Prostate gland (tissue), 2 donors: ENCODE results near the gene CCDC102B. TPM values are rescaled to one million over a fixed set of nuclear protein-coding genes. Genes with fewer than 3 reads are reported as not detected.

Source experiments
- DNase-seq: peaks from one replicate; pipeline ENCODE4 v3.0.0-alpha.2; 2019; ENCODE audit warnings: low spot score
- H3K27ac ChIP-seq, 2 donors: fragments of 200-600 bp; sonication (generic); 2 replicates each; pipeline ENCODE4 v1.5.1; 2017 to 2019
- H3K27me3 ChIP-seq: fragments of 200-600 bp; sonication (generic); replicated peaks from 2 replicates; pipeline ENCODE4 v1.5.1; 2019; ENCODE audit not compliant: insufficient read depth
- H3K36me3 ChIP-seq, 2 donors: fragments of 200-600 bp; sonication (generic); 1 replicate in 1 of 2; 2 replicates in 1 of 2; pipeline versions ENCODE4 v1.5.1 to v1.8.1; 2017 to 2019
- H3K4me1 ChIP-seq: fragments of 200-600 bp; sonication (generic); replicated peaks from 2 replicates; pipeline ENCODE4 v1.5.1; 2019
- H3K4me3 ChIP-seq, 2 donors: fragments of 200-600 bp; sonication (generic); 2 replicates each; pipeline ENCODE4 v1.5.1; 2017 to 2019
- H3K9me3 ChIP-seq: fragments of 200-600 bp; sonication (generic); 2 replicates; pipeline ENCODE4 v1.5.1; 2017
- POLR2A ChIP-seq: fragments of 450-650 bp; IDR thresholded peaks from one replicate; pipeline ENCODE4 v1.6.1; 2016; ENCODE audit warnings: antibody characterized with exemption, mild to moderate bottlenecking
- POLR2AphosphoS5 ChIP-seq: sonication (generic); formaldehyde crosslinking; IDR thresholded peaks from one replicate; pipeline ENCODE4 v1.6.1; 2017; ENCODE audit warnings: antibody characterized with exemption
- WGBS: methylation state at CpG from one replicate; pipeline ENCODE4 v1.1.5; 2018; 5-methylcytosine and 5-hydroxymethylcytosine counted together
- intact Hi-C: fragments of 100-400 bp; cut with DNase I; formaldehyde crosslinking; loops from one replicate; pipeline ENCODE4 v1.14.2; 2022
- total RNA-seq, 2 donors: library from RNA; depleted of rRNA; stranded (reverse); fragments of >200 nt; gene quantifications; one replicate each; pipeline ENCODE4 v1.1.0, GENCODE V29; 2016
- TF ChIP-seq, protein P1 (sequence below), 4 experiments: fragments of 200-600 bp in 2 of 4; fragments of 450-650 bp in 2 of 4; sonication (generic) in 2 of 4; IDR thresholded peaks; 1 replicate in 3 of 4; 2 replicates in 1 of 4; pipeline ENCODE4 v1.5.1; 2016 to 2019; ENCODE audit warnings: antibody characterized with exemption in 4 of 4, mild to moderate bottlenecking in 2 of 4, moderate library complexity in 2 of 4

CCDC102B gene
- total RNA-seq, 2 donors from 2014 or later, result 2.9 to 16.5 TPM

DNA sequence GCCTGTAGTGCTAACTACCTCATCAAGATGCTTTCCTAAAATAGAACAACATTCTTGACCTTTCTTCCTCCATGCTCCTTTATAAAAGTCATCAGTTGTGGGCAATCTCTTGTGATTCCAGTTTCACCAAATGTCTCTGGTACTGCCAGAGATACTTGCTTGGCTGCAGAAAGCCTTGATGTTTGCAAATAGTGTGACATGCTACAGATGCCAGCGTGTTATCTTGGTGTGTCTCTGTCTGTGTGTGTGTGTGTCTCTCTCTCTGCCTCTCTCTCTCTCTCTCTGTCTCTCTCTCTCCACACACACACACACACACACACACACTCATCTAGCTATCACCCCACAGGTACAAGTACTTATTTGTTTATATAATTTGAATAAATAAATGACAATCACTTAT, 146.9 kb downstream of the CCDC102B start:
- intact Hi-C loops, result no loop called here
- Histone ChIP-seq H3K4me3 (no peak overlapping the region), H3K9me3 (no peaks in the 10 kb centered on the region), H3K4me1 (no peaks in the 10 kb centered on the region), H3K36me3 (no peaks in the 10 kb centered on the region), H3K27me3 (no peaks in the 10 kb centered on the region), H3K27ac (no peak overlapping the region)
- TF ChIP-seq POLR2A (no peak), POLR2AphosphoS5 (no peak)
- TF ChIP-seq, protein P1, sequence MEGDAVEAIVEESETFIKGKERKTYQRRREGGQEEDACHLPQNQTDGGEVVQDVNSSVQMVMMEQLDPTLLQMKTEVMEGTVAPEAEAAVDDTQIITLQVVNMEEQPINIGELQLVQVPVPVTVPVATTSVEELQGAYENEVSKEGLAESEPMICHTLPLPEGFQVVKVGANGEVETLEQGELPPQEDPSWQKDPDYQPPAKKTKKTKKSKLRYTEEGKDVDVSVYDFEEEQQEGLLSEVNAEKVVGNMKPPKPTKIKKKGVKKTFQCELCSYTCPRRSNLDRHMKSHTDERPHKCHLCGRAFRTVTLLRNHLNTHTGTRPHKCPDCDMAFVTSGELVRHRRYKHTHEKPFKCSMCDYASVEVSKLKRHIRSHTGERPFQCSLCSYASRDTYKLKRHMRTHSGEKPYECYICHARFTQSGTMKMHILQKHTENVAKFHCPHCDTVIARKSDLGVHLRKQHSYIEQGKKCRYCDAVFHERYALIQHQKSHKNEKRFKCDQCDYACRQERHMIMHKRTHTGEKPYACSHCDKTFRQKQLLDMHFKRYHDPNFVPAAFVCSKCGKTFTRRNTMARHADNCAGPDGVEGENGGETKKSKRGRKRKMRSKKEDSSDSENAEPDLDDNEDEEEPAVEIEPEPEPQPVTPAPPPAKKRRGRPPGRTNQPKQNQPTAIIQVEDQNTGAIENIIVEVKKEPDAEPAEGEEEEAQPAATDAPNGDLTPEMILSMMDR (IDR thresholded peaks at IDR 0.05), result no peak
- DNase-seq, result no peak
- 77% methylated on average over 1 of the region's 1 CpG for WGBS

DNA sequence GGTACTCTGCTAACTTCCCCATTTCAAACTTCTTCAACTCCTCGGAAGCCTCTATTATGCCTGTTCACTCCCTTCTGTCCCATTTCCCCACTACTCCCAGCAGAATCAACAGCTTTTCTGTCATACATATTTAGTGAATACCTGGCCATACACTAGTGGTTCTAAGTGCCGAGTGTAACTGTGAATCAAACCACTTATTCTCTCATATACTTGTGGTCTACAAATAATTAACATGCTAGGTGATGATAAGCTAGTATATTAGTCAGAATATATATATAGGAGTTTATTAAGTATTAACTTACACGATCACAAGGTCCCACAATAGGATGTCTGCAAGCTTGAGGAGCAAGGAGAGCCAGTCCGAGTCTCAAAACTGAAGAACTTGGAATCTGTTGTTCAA, 150.7 kb downstream of the CCDC102B start:
- 95% methylated on average over 4 of the region's 4 CpGs for WGBS
- H3K4me1 ChIP-seq, result no peaks in the 10 kb centered on the region
- no peaks in the 10 kb centered on the region for H3K9me3 ChIP-seq
- intact Hi-C loops, result no loop called here
- H3K27me3 ChIP-seq, result no peaks in the 10 kb centered on the region
- DNase-seq, result no peak
- TF ChIP-seq, protein P1 (IDR thresholded peaks at IDR 0.05), result no peak
- TF ChIP-seq POLR2AphosphoS5, result no peak
- no peak for TF ChIP-seq POLR2A
- H3K4me3 ChIP-seq, result no peak overlapping the region
- no peak overlapping the region for H3K27ac ChIP-seq
- no peaks in the 10 kb centered on the region for H3K36me3 ChIP-seq

GRCh38 chr18:68954738-68955137, 156.9 kb downstream of the CCDC102B start:
- WGBS, result 56% methylated on average over 2 of the region's 2 CpGs

GRCh38 chr18:68956650-68957049, 158.8 kb downstream of the CCDC102B start:
- no peak overlapping the region for H3K4me3 ChIP-seq
- TF ChIP-seq, protein P1 (IDR thresholded peaks at IDR 0.05), result no peak
- TF ChIP-seq POLR2AphosphoS5, result no peak
- no peak for TF ChIP-seq POLR2A
- no peaks in the 10 kb centered on the region for H3K27me3 ChIP-seq
- H3K9me3 ChIP-seq, result no peaks in the 10 kb centered on the region
- no peaks in the 10 kb centered on the region for H3K4me1 ChIP-seq
- no peak overlapping the region for H3K27ac ChIP-seq
- DNase-seq, result no peak
- no peaks in the 10 kb centered on the region for H3K36me3 ChIP-seq
- intact Hi-C loops, result no loop called here
- WGBS, result 11% methylated on average over 2 of the region's 2 CpGs

More at GRCh38 chr18:68954738-68955137, 156.9 kb downstream of the CCDC102B start:
- H3K36me3 ChIP-seq, result no peaks in the 10 kb centered on the region
- TF ChIP-seq, protein P1 (IDR thresholded peaks at IDR 0.05), result no peak
- no peak for TF ChIP-seq POLR2A
- no peak for TF ChIP-seq POLR2AphosphoS5
- intact Hi-C loops, result no loop called here
- H3K27me3 ChIP-seq, result no peaks in the 10 kb centered on the region
- H3K4me3 ChIP-seq, result no peak overlapping the region
- DNase-seq, result no peak
- no peaks in the 10 kb centered on the region for H3K9me3 ChIP-seq
- no peaks in the 10 kb centered on the region for H3K4me1 ChIP-seq
- no peak overlapping the region for H3K27ac ChIP-seq

- Histone ChIP-seq H3K4me1 (no peaks in the 10 kb centered on the region), H3K4me3 (no peak overlapping the region)
- TF ChIP-seq POLR2AphosphoS5 (no peak), POLR2A (no peak)
- TF ChIP-seq, protein P1 (IDR thresholded peaks at IDR 0.05), result no peak
Measured at GRCh38 chr18:68960355-68960754, 162.5 kb downstream of the CCDC102B start.

More at GRCh38 chr18:68960355-68960754, 162.5 kb downstream of the CCDC102B start:
- H3K9me3 ChIP-seq, result no peaks in the 10 kb centered on the region
- H3K36me3 ChIP-seq, result no peaks in the 10 kb centered on the region
- no peak for DNase-seq
- H3K27ac ChIP-seq, result no peak overlapping the region
- 34% methylated on average over 3 of the region's 3 CpGs for WGBS
- intact Hi-C loops, result no loop called here
- H3K27me3 ChIP-seq, result no peaks in the 10 kb centered on the region
